Stimulated activated naive CD4-positive, alpha-beta T cell treated with Interleukin-2 at 50 U/mL for 16 hours (primary cell): ENCODE results near the gene SLC25A6.
"Not testable (repeated sequence)": the region's sequence is repeated elsewhere in the genome, so short reads cannot be mapped to it uniquely, and the experiment has no call there.

Experiments used
- DNase-seq: peaks from one replicate; lab custom pipeline; 2025; lab: John Stamatoyannopoulos, UW

Gene SLC25A6

DNA sequence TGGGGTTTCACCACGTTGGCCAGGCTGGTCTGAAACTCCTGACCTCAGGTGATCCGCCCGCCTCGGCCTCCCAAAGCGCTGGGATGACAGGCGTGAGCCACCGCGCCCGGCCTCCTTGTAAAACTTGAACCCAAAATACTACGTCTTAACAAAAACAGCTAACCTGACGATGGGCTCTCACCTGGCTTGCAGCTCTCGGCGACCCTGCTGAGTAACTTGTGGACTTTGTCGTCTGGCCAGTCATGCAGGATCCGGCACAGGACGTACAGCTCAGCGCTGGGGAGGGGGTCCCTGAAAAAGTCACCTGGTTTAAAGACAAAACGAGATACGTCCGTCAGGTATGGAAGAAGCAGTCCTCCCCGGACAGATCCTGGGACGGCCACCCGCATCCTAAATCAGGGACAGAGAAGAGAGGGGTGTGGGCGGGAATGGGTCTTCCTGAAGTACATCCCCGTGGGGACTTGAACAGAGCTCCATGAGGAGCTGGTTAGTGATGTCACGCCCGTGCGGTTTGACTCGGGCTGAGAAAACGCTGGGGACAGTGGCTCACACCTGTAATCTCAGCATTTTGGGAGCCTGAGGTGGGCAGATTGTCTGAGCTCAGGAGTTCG, 20.7 kb upstream of the SLC25A6 start:
- DNase-seq: no peak

DNA sequence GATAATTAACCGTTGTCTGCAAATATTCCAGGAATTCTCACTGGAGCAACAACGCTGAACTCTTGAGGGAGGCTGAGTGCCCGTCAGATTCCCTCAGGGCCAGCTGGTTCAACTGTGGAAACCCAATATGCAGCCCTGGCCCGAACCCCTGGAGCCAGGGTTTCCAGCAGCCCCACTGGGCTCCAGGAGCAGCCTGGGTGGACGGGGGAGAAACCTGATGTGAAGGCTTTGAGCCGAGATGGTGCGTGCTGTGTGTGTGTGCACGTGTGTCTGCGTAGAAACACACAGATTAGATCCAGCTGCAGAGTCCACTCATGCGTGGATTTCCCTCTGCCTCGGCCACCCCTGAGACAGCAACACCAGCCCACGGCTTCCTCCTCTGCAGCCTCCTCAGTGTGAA, 19.4 kb upstream of the SLC25A6 start:
- no peak for DNase-seq

DNA sequence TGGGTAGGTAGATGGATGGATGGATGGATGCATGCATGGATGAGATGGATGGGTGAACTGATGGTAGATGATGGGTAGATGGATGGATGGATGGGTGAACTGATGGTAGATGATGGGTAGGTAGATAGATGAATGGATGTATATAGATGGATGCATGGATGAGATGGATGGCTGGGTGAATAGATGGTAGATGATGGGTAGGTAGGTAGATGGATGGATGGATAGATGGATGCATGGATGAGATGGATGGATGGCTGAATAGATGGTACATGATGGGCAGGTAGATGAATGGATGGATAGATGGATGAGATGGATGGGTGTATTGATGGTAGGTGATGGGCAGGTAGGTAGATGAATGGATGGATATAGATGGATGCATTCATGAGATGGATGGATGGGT, 15.1 kb upstream of the SLC25A6 start:
- DNase-seq: no peak

DNA sequence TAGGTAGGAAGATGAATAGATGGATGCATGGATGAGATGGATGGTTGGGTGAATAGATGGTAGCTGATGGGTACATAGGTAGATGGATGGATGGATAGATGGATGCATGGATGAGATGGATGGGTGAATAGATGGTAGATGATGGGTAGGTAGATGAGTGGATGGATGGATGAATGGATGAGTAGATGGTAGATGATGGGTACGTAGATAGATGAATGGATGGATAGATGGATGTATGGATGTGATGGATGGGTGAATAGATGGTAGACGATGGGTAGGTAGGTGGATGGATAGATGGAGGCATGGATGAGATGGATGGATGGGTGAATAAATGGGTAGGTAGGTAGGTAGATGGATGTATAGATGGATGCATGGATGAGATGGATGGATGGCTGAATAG, 13.9 kb upstream of the SLC25A6 start:
- DNase-seq: not testable (repeated sequence)

DNA sequence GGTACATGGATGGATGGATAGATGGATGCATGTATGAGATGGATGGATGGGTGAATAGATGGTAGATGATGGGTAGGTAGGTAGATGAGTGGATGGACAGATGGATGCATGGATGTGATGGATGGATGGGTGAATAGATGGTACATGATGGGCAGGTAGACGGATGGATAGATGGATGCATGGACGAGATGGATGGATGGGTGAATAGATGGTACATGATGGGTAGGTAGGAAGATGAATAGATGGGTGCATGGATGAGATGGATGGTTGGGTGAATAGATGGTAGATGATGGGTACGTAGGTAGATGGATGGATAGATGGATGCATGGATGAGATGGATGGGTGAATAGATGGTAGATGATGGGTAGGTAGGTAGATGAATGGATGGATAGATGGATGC, 12.0 kb upstream of the SLC25A6 start:
- not testable (repeated sequence) for DNase-seq

DNA sequence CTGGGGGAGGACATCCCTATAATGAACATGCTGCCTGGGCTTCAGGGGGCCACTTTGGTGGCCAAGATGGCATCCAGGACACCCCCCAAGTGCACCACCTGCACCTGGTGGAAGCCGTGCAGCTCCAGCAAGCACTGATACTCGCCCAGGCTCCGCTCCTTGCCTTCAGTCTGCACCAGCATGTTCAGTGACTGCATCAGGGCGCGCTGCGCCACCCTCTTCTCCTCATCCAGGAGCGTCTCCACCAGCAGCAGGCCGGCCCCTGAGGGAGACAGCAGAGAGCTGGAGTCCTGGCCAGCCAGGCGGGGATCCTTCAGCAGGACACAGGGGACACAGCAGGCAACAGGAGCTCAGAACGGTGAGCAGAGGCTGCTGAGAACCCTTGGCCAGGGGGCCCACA, 11.3 kb upstream of the SLC25A6 start:
- DNase-seq: no peak

DNA sequence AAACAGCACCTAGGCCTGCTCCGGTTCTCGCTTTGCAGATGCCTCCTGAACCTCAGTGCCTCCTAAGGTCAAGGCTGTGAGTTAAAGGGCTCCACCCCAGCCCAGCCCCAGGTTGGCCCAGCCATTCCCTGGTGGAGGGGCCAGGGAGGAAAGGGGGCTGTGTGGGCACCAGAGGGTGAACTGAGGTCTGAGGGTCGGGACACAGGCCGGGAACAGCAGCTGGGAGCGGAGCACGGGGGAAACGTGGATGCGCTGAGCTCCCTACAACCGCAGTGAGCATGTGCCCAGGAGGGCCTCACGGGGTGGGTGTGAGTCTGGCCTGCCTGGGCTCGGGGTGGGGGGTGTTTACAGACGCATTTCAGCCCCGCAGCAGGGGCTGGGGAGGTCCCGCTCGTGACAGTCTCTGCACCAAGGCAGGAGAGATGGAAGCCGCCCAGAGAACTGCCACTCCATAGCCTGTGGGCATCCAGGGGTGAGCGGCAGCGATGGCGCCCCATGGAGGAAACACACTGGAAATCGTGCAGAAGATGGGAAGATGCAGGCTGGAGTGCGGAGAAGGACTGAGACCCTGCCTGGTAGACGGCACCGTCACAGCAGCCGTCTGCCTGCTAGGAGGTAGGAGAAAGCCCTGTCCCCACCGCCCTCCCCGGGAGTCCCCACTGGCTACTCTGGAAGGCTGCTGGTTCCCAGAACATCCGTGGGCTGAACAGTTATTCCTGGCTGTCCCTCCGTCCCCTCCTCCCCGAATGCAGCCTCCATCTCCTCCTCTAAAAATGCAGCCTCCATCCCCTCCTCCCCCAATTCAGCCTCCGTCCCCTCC, 9.9 kb upstream of the SLC25A6 start:
- DNase-seq: no peak

DNA sequence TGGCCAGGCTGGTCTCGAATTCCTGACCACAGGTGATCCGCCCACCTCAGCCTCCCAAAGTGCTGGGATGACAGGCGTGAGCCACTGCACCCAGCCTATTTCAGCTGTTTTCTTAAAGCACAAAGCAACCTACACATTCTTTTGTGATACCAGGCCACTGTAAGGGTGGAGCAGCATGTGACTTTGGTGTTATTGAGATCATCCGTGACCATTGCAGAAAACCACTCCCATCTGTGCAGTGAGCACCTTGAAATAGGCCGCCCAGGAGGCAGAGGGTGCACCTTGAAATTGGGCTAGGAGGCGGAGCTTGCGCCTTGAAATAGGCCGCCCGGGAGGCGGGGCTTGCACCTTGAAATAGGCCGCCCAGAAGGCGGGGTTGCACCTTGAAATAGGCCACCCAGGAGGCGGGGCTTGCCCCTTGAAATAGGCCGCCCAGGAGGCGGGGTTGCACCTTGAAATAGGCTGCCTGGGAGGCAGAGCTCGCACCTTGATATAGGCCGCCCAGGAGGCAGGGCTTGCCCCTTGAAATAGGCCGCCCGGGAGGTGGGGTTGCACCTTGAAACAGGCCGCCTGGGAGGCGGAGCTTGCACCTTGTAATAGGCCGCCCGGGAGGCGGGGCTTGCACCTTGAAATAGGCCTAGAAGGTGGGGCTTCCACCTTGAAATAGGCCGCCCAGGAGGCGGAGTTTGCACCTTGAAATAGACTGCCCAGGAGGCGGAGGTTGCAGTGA, 9.0 kb upstream of the SLC25A6 start:
- DNase-seq: no peak

DNA sequence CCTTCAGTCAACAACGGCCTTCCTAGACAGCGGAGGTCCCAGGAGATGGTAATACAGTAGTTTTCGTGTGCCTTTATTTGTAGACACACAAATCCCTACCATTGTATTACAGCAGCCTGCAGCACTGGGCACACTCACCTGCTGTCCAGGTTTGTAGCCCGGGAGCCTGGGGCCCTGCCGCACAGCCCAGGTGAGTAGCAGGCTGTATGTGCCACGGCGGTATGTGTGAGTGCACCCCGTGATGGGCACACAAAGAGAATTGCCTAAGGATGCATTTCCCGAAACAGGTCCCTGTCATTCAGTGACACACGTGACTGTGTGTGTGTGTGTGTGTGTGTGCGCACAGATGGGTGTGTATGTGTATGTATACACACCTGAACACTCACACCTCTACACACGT, 8.1 kb upstream of the SLC25A6 start:
- DNase-seq: no peak

DNA sequence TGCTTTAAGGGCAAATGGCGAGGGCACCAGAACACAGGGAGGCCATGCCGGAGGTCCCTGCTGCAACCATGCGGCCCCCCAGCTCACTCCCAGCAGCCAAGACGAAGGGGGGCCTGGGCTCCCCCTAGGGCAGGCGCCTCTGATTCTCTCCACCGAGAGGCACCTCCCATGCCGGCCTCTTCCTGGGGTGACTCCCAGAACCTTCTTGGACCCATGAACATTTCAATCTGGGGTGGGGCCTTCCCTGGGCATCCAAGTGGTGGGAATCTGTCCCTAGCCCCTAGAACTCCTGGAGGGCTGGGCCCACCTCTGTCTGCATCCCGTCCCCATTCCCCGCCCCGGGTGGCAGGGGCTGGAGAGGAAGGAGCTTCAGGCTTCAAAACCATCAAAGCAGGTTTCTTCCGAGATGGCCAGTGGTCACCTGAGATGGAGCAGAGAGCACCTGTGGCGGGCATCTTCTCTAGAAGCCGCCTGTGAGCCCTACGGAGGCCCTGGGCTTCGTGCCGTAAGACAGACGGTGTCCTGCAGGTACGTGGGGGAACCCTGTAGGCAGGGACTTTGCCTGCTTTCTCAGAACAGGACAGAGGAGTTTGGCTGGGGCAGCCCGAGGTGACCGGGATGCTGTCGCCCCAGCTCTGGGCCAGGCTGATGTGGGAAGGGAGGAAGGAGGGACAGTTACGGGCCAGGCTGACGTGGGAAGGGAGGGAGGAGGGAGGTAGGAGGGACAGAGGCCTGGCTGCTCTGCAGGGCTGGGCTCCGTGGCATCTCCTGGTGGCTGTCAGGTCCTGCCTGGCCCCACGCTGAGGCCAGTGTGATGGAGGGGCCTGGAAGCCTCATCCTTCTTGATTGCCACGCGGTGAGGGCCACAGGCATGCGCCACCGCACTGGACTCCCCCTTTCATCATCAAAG, 6.8 kb upstream of the SLC25A6 start:
- no peak for DNase-seq

DNA sequence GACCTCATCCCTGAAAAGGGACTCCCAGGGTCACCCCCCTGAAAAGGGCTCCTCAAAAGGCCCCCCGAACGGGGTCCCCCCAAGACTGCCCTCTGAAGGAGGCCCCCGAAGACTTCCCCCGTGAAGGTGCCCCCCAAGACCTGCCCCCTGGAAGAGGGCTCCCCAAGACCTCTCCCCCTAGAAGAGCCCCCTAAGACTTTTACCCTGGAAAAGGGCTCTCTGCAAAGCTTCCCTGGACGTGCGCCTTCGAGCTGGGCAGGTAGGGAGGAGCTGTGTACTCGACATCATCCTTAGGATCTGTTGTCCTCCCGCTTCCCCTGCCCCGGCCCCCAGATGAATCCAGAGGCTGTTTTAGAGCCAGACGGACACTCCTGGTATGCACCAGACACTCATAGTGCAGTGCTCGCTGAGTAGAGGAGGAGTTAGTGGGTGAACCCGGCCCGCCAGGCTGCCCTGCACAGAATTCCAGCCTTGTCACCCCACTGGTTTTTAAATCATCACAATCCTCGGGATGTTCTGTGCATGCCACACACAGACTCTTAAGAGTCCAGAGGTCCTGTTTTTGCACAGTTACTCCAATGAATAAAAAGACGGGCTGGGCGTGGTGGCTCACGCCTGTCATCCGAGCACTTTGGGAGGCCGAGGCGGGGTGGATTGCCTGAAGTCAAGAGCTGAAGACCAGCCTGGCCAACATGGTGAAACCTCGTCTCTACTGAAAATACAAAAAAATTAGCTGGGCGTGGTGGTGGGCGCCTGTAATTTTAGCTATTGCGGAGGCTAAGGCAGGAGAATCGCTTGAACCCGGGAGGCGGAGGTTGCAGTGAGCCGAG, 5.7 kb upstream of the SLC25A6 start:
- DNase-seq: no peak

DNA sequence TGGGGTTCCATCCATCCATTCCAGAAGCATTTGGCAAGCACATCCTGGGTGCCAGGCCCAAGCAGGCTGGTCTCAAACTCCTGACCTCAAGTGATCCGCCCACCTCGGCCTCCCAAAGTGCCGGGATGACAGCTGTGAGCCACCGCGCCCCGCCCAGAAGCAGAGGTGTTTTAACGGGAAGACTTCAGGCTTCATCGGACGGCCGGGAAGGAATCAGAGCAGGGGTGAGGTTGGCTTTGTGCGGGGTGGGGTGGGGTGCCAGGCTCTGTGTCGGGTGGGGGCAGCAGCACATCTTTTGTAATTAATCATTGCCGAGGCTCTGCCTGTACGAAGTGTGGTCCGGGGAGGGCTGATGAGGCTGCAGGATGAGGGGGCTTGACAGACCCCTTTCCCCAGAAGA, 5.1 kb upstream of the SLC25A6 start:
- DNase-seq: no peak

DNA sequence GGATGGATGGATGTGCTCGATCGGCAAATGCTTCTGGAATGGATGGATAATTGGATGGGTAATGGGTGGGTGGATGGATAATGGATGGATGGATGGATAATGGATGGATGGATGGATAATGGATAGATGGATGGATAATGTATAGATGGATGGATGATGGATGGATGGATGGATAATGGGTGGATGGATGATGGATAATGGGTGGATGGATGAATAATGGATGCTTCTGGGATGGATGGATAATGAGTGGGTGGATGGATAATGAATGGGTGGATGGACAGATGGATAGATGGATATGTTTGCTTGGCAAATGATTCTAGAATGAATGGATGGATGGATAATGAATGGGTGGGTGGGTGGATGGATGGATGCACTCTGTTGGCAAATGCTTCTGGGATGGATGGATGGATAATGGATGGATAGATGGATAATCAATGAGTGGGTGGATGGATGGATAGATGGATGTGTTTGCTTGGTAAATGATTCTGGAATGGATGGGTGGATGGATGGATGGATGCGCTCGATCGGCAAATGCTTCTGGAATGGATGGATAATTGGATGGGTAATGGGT, 3.8 kb upstream of the SLC25A6 start:
- no peak for DNase-seq

DNA sequence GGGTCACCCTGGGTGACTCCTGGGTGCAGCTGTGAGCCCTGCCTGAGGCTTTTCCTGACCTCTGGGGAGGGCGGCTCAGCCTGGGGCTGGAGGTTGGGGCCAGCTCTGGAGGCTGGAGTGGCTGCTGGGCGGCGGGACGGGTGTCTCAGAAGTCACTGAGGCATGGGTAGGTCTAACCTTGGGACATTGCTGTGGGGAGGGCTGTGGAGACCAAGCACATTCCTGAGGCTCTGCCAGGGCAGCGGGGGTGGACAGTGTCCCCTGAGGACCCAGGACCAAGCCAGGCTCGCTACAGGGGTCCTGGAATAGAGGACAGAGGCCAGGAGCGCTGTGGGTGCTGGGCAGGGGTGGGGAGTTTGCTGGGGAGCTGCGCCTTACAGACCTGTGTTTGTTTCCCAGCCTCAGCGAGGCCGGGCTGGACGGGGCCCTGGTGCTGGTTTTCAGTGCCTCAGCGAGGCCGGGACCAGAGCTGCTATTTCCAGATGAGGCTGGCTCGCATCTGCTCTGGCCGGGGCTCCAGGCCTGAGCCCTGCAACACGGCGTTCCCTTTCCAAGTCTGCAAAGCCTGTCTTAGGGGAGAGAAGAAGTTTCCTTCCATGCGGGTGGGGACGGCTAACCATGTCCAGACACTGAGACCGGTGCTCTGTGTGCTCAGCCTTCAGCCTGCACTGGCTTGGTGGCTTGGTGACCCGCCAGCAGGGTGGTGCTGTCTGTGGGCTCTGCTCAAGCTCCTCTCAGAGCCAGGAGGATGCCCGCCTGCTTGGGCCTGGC, 3.0 kb upstream of the SLC25A6 start:
- DNase-seq: no peak

DNA sequence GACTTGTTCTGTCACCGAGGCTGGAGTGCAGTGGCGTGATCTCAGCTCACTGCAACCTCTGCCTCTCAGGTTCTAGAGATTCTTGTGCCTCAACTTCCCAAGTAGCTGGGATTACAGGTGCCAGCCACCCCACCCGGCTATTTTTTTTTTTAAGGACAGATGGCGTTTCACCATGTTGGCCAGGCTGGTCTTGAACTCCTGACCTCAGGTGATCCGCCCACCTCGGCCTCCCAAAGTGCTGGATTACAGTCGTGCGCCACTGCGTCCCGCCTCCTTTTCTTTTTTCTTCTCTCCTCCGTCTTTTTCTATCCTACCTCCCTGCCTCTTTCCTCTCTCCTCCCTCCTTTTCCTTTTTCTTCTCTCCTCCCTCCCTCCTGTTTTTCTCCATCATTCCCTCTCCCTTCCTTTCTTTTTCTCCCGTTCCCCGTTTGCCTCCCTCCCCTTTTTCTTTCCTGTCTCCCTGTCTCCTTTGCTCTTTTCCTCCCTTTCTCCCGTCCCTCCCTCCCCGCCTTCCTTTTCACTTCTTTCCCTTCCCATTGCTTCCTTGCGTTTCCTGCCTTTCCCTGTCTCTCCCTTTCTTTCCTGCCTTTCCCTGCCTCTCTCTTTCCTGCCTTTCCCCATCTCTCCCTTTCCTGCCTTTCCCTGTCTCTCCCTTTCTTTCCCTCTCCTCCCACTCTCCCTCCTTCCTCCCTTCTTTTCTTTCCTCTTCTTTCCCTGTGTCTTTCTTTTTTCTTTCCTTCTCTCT, 2.1 kb upstream of the SLC25A6 start:
- DNase-seq: no peak

DNA sequence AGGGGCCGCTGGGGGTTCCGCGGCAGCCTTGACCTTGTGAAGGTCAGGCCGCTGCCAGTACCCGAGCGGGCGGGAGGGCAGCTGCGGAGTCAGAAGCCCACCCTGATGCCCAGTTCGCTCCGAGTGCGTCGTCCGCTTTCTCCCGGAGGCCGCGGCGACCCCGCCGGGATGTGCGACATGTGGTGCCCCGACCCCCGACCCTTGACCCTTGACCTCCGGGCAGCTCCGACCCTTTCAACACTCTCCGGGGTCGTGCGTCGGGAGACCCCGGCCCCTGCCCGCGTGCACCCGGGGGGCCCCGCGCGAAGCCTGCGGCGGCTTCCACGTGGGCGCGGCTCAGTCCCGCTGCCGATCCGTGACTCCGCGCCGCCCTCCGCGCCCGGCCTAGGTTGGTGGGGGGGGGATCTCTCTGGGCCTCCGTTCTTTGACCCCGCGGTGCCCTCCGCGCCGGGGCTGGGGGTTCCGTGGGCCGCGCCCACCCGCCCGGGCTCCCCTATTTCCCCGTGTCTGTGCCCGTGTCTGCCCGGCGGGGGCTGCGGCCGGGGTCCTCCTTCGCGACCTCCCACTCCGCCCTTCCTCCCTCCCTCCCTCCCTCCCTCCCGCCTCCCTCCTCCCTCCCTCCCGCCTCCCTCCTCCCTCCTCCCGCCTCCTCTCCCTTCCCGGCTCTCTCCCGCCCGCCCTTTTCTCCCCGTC, 609 bp upstream of the SLC25A6 start:
- DNase-seq: no peak

DNA sequence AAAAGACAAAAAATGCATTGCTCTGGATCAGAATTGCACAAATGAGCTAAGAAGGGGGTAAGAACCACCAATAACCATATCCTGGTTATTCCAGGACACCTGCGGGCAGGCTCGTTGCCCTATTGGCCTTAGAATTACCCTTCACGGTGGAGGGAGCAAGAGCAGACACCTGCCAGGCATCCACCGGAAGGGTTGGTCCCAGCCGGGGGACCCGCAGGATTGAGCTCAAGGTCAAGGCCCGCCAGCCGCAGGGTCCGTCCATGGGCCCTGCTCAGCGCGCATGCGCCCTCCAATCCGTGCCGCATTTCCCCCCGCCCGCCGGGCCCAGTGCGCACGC, 575 bp downstream of the SLC25A6 start:
- no peak for DNase-seq

DNA sequence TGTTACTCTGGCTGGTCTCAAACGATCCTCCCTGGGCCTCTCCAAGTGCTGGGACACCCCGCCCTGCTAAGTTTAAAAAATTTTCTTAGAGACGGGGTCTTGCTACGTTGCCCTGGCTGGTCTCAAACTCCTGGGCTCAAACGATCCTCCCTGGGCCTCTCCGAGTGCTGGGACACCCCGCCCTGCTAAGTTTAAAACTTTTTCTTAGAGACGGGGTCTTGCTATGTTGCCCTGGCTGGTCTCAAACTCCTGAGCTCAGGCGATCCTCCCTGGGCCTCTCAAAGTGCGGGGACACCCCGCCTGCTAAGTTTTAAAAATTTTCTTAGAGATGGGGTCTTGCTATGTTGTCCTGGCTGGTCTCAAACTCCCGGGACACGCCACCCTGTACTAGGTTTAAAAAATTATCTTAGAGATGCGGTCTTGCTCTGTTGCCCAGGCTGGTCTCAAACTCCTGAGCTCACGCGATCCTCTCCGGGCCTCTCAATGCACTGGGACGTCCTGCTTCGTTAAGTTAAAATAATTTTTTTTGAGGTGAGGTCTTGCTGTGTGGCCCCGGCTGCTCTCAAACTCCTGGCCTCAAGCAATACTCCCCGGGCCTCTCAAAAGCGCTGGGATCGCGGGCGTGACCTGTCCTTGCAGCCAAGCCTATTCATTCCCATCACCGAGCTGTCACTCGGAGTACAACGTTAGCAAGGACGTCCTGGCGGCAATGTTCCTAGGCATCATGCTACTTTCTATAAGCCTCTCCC, 1.1 kb downstream of the SLC25A6 start:
- no peak for DNase-seq
